ENCODE measurements around the gene CENPU. TPM values are rescaled to one million over a fixed set of nuclear protein-coding genes. Genes with fewer than 3 reads are reported as not detected.

CENPU gene
- total and polyA plus RNA-seq, 10 of the 15 experiments (the other 5 are each of a cell fraction or from before 2014, with no cell fraction given), result 26.6 to 90.8 (median 53.8) TPM

- Histone ChIP-seq H3K4me1 (ENCODE audit: control insufficient read depth, insufficient read depth, low read length) (no peaks in the 10 kb centered on the region), H2AFZ (ENCODE audit: control insufficient read depth, low read depth, low read length) (no peak overlapping the region), H3K4me2 (ENCODE audit: control insufficient read depth, insufficient read depth) (no peak overlapping the region), H3K79me2 (ENCODE audit: control insufficient read depth, insufficient read depth, low read length) (no peaks in the 10 kb centered on the region), H3K27ac (ENCODE audit: control insufficient read depth, insufficient read depth) (no peak overlapping the region), H3K9ac (ENCODE audit: control insufficient read depth, insufficient read depth, low read length) (no peak overlapping the region), H3K9me3 (replicated peaks; ENCODE audit: control insufficient read depth, insufficient read depth, low read length) (no peaks in the 10 kb centered on the region), H4K20me1 (ENCODE audit: control insufficient read depth, insufficient read depth) (no peaks in the 10 kb centered on the region), H3K36me3 (ENCODE audit: control insufficient read depth in 2 of 2, insufficient read depth in 2 of 2, low read length in 1 of 2) (peaks cover 8 to 26% of the 10 kb centered on the region in 2 experiments), H3K4me3 (no peak overlapping the region), H3K27me3 (replicated peaks in 1 of 2; ENCODE audit: control insufficient read depth in 2 of 2, insufficient read depth in 2 of 2, low read length in 1 of 2) (no peaks in the 10 kb centered on the region)
- no TSS peak for BruUV-seq (replicated peaks)
- ChIA-PET POLR2A (no interaction called here), CTCF (interaction anchor here (1.1 kb wide), 1 partner anchor 10 kb away, joined by 3 read pairs; no protein-coding TSS in a partner anchor), SMC1A (ENCODE audit: uncharacterized antibody, unreplicated experiment) (interaction anchor here (0.7 to 1.2 kb wide), 2 partner anchors 94 to 155 kb away, joined by 3 read pairs; no protein-coding TSS in a partner anchor), RAD21 (ENCODE audit: unreplicated experiment) (interaction anchor here (1.3 kb wide), 1 partner anchor 151 kb away, joined by 3 read pairs; no protein-coding TSS in a partner anchor)
- intact Hi-C loops (cut with micrococcal nuclease; ENCODE audit: unreplicated experiment), result no loop called here
- in situ Hi-C loops (cut with MboI), result no loop called here
- ATAC-seq (no peak), FAIRE-seq (no peak), DNase-seq (ENCODE audit: low read depth, low spot score) (no peak)
- 93% methylated on average over 6 of the region's 6 CpGs for WGBS (ENCODE audit: insufficient coverage, insufficient replicate concordance, low lambda C conversion rate, missing lambda C conversion rate)
- TF ChIP-seq BACH1 (IDR thresholded peaks at IDR 0.05; ENCODE audit: borderline replicate concordance), result no peak
- no peak for TF ChIP-seq ETV6 (conservative IDR thresholded peaks at IDR 0.05 in 1 of 2, IDR thresholded peaks at IDR 0.05 in 1 of 2; ENCODE audit: borderline replicate concordance in 1 of 2, low read depth in 1 of 2)
- no peak for TF ChIP-seq SKIL (IDR thresholded peaks at IDR 0.05; ENCODE audit: low read depth, poor library complexity, severe bottlenecking)
- no peak for TF ChIP-seq EED (IDR thresholded peaks at IDR 0.05; ENCODE audit: low read depth)
- TF ChIP-seq RELB (IDR thresholded peaks at IDR 0.05; ENCODE audit: low read depth), result no peak
- TF ChIP-seq JUNB (IDR thresholded peaks at IDR 0.05), result no peak
- no peak for TF ChIP-seq PML (IDR thresholded peaks at IDR 0.05; ENCODE audit: low read length)
- no peak for TF ChIP-seq YY1 (IDR thresholded peaks at IDR 0.05; ENCODE audit: low read depth, low read length)
- no peak for TF ChIP-seq RELA (IDR thresholded peaks at IDR 0.05; ENCODE audit: borderline replicate concordance, partially characterized antibody)
- no peak for TF ChIP-seq IRF4 (IDR thresholded peaks at IDR 0.05; ENCODE audit: low read depth, low read length)
- no peak for TF ChIP-seq EP300 (IDR thresholded peaks at IDR 0.05; ENCODE audit: borderline replicate concordance in 1 of 2, control insufficient read depth in 1 of 2, low read depth in 2 of 2, low read length in 2 of 2)
- TF ChIP-seq KDM1A (IDR thresholded peaks at IDR 0.05; ENCODE audit: borderline replicate concordance), result no peak
- no peak for TF ChIP-seq CUX1 (IDR thresholded peaks at IDR 0.05; ENCODE audit: insufficient replicate concordance, low read depth, low read length)
- TF ChIP-seq BCL11A (IDR thresholded peaks at IDR 0.05; ENCODE audit: low read depth, low read length), result no peak
- no peak for TF ChIP-seq STAT3 (IDR thresholded peaks at IDR 0.05; ENCODE audit: low read depth, low read length)
Measured at GRCh38 chr4:184755278-184755677, 21.4 kb upstream of the CENPU start.
